ENCODE measurements around the gene GTF3C5. TPM values are rescaled to one million over a fixed set of nuclear protein-coding genes. Genes with fewer than 3 reads are reported as not detected.

The GTF3C5 gene
- total and polyA plus RNA-seq, 10 of the 15 experiments (the other 5 are each of a cell fraction or from before 2014, with no cell fraction given), result 2.2 to 81.1 (median 68.7) TPM

GRCh38 chr9:133101356-133102189 is 70.8 kb downstream of the GTF3C5 start:
- FAIRE-seq, result no peak
- Histone ChIP-seq H3K27me3 (replicated peaks in 1 of 2; ENCODE audit: control insufficient read depth in 2 of 2, insufficient read depth in 2 of 2, low read length in 1 of 2) (no peaks in the 10 kb centered on the region), H3K9ac (ENCODE audit: control insufficient read depth, insufficient read depth, low read length) (no peak overlapping the region), H3K4me2 (ENCODE audit: control insufficient read depth, insufficient read depth) (no peak overlapping the region), H3K4me1 (ENCODE audit: control insufficient read depth, insufficient read depth, low read length) (no peaks in the 10 kb centered on the region), H3K27ac (ENCODE audit: control insufficient read depth, insufficient read depth) (no peak overlapping the region), H3K4me3 (no peak overlapping the region), H2AFZ (ENCODE audit: control insufficient read depth, low read depth, low read length) (no peak overlapping the region), H3K79me2 (ENCODE audit: control insufficient read depth, insufficient read depth, low read length) (no peaks in the 10 kb centered on the region), H3K9me3 (replicated peaks; ENCODE audit: control insufficient read depth, insufficient read depth, low read length) (peaks cover 2% of the 10 kb centered on the region; the same call in 2 of the 3 replicates), H4K20me1 (ENCODE audit: control insufficient read depth, insufficient read depth) (no peaks in the 10 kb centered on the region), H3K36me3 (ENCODE audit: control insufficient read depth in 2 of 2, insufficient read depth in 2 of 2, low read length in 1 of 2) (peaks cover 29 to 33% of the 10 kb centered on the region in 2 experiments)
- no peak for DNase-seq (ENCODE audit: low read depth, low spot score)
- SMC1A ChIA-PET (ENCODE audit: uncharacterized antibody, unreplicated experiment), result interaction anchor here (1.0 to 3.4 kb wide), 3 partner anchors 42 to 45 kb away, joined by 3 to 16 read pairs (median 7); no protein-coding TSS in a partner anchor
- no peak for ATAC-seq
- no TSS peak for BruUV-seq (replicated peaks)
- 96% methylated on average over 30 of the region's 32 CpGs for WGBS (ENCODE audit: insufficient coverage, insufficient replicate concordance, low lambda C conversion rate, missing lambda C conversion rate)
- POLR2A ChIA-PET, result interaction anchor here (0.6 to 2.4 kb wide), 3 partner anchors 42 to 1766 kb away, joined by 3 to 10 read pairs (median 7); no protein-coding TSS in a partner anchor
- RAD21 ChIA-PET (ENCODE audit: unreplicated experiment), result interaction anchor here (1.5 kb wide), 1 partner anchor 42 kb away, joined by 14 read pairs; no protein-coding TSS in a partner anchor
- in situ Hi-C loops (cut with MboI), result no loop called here
- intact Hi-C loops (cut with micrococcal nuclease; ENCODE audit: unreplicated experiment), result no loop called here
- CTCF ChIA-PET, result interaction anchor here (0.7 to 22.5 kb wide), 5 partner anchors 13 to 176 kb away, joined by 3 to 401 read pairs (median 4); no protein-coding TSS in a partner anchor
- TF ChIP-seq SUPT20H (IDR thresholded peaks at IDR 0.05; ENCODE audit: borderline replicate concordance, control insufficient read depth, low read depth, low read length) (no peak), WRNIP1 (IDR thresholded peaks at IDR 0.05; ENCODE audit: borderline replicate concordance, low read depth, low read length) (no peak), PML (IDR thresholded peaks at IDR 0.05; ENCODE audit: low read length) (no peak), HCFC1 (IDR thresholded peaks at IDR 0.05; ENCODE audit: low read length) (no peak), NBN (IDR thresholded peaks at IDR 0.05) (no peak), ZBTB40 (IDR thresholded peaks at IDR 0.05; ENCODE audit: borderline replicate concordance) (no peak), CTCF (IDR thresholded peaks at IDR 0.05 in 2 of 3, conservative IDR thresholded peaks at IDR 0.05 in 1 of 3; ENCODE audit: control insufficient read depth in 2 of 3, extremely low read depth in 1 of 3, insufficient read depth in 1 of 3, low read depth in 3 of 3, low read length in 3 of 3) (no peak), YBX1 (IDR thresholded peaks at IDR 0.05) (no peak), NRF1 (conservative IDR thresholded peaks at IDR 0.05; ENCODE audit: low read depth, low read length) (no peak), ZZZ3 (IDR thresholded peaks at IDR 0.05; ENCODE audit: control insufficient read depth, insufficient read length, low read depth) (no peak), HSF1 (IDR thresholded peaks at IDR 0.05; ENCODE audit: low read depth, low read length) (no peak), E2F4 (IDR thresholded peaks at IDR 0.05; ENCODE audit: low read depth, low read length) (no peak), ZBED1 (IDR thresholded peaks at IDR 0.05; ENCODE audit: borderline replicate concordance) (no peak)
